Panc1 (cell line): Measurements from ENCODE around the gene DEXI. TPM values are rescaled to one million over a fixed set of nuclear protein-coding genes. Genes with fewer than 3 reads are reported as not detected.

Source experiments
- ATAC-seq: fragments of 200-7000 bp; cut with Tn5 transposase; 2 replicates; pipeline ENCODE4 v1.9.1; 2020; ENCODE audit warnings: mild to moderate bottlenecking, moderate library complexity
- BruUV-seq: library from RNA; stranded (reverse); fragments of 400-500 nt; replicated peaks from 2 replicates; lab custom pipeline; 2021; lab: Mats Ljungman, UMichigan
- CTCF ChIA-PET: fragments of 300-600 bp; sonication (Branson Sonifier 250); formaldehyde crosslinking; loops from one replicate; lab custom pipeline; 2022; ENCODE audit warnings: antibody characterized with exemption; lab: Charles Lee
- POLR2A ChIA-PET: fragments of 300-600 bp; sonication (Branson Sonifier 250); formaldehyde crosslinking; loops from one replicate; lab custom pipeline; 2022; ENCODE audit warnings: antibody characterized with exemption; lab: Charles Lee
- DNase-seq: peaks from one replicate; pipeline ENCODE4 v3.0.0-alpha.2; 2010; ENCODE audit warnings: low read depth, low spot score
- H3K27ac ChIP-seq: 2 replicates; pipeline ENCODE4 v1.5.1; 2011; ENCODE audit warnings: mild to moderate bottlenecking, low read length, inconsistent platforms
- H3K27me3 ChIP-seq: fragments of 200-500 bp; sonication (Bioruptor generic); 2 replicates; pipeline ENCODE4 v1.6.0; 2014; ENCODE audit warnings: low read length, inconsistent platforms; ENCODE audit not compliant: control insufficient read depth, insufficient read depth
- H3K36me3 ChIP-seq: fragments of 200-500 bp; sonication (Bioruptor generic); 2 replicates; pipeline ENCODE4 v1.5.1; 2014; ENCODE audit warnings: inconsistent platforms, mild to moderate bottlenecking, low read length, moderate library complexity; ENCODE audit not compliant: control insufficient read depth, insufficient read depth
- H3K4me1 ChIP-seq: 2 replicates; pipeline ENCODE4 v1.5.1; 2011; ENCODE audit warnings: inconsistent platforms, mild to moderate bottlenecking, low read length, moderate library complexity; ENCODE audit not compliant: control insufficient read depth, insufficient read depth
- H3K4me3 ChIP-seq, 2 experiments: 2 replicates each; pipeline ENCODE4 v1.5.1; 2011 to 2012; ENCODE audit warnings: low read depth in 2 of 2, low read length in 2 of 2, mild to moderate bottlenecking in 2 of 2, inconsistent platforms in 1 of 2, moderate library complexity in 1 of 2
- H3K9me3 ChIP-seq: fragments of 200-500 bp; sonication (Bioruptor generic); 2 replicates; pipeline ENCODE4 v1.5.1; 2014; ENCODE audit warnings: low read depth, mild to moderate bottlenecking, inconsistent platforms, low read length, moderate library complexity; ENCODE audit not compliant: control insufficient read depth, insufficient read depth
- CTCF ChIP-seq: fragments of 450-650 bp; IDR thresholded peaks from 2 replicates; pipeline ENCODE4 v1.5.1; 2017; ENCODE audit warnings: mild to moderate bottlenecking
- POLR2AphosphoS5 ChIP-seq: IDR thresholded peaks from 2 replicates; pipeline ENCODE4 v1.6.1; 2012; ENCODE audit warnings: mild to moderate bottlenecking, low read depth, low read length, moderate library complexity
- REST ChIP-seq, 2 experiments: IDR thresholded peaks; 2 replicates each; pipeline ENCODE4 v1.6.1; 2011 to 2012; ENCODE audit warnings: low read depth in 2 of 2, control low read depth in 1 of 2, low read length in 1 of 2, mild to moderate bottlenecking in 1 of 2, moderate library complexity in 1 of 2; ENCODE audit not compliant: insufficient read depth in 1 of 2
- SIN3A ChIP-seq: IDR thresholded peaks from 2 replicates; pipeline ENCODE4 v1.6.1; 2012; ENCODE audit warnings: low read depth, mild to moderate bottlenecking, low read length, moderate library complexity, borderline replicate concordance; ENCODE audit not compliant: insufficient read depth
- TCF7L2 ChIP-seq: IDR thresholded peaks from 2 replicates; pipeline ENCODE4 v1.6.1; 2011; ENCODE audit warnings: mild to moderate bottlenecking, low read depth, low read length, inconsistent platforms
- in situ Hi-C: cut with HindIII; loops from 2 replicates; pipeline ENCODE4 v1.10.0; 2016; ENCODE audit warnings: low sequenced_read_pairs, low pct_unique_long_range_greater_than_20kb
- intact Hi-C: fragments of 100-400 bp; cut with micrococcal nuclease; formaldehyde crosslinking; loops from one replicate; pipeline ENCODE4 v1.10.0; 2022; ENCODE audit not compliant: unreplicated experiment
- total RNA-seq: library from RNA; stranded (reverse); gene quantifications from one replicate; pipeline ENCODE4 v1.2.1, GENCODE V29; 2021; ENCODE audit not compliant: unreplicated experiment

Gene DEXI
- total RNA-seq, 1 experiment from 2014 or later: 32.2 TPM

GRCh38 chr16:10949424-10949970, 7.2 kb upstream of the DEXI start:
- ChIA-PET POLR2A (interaction anchor here (0.6 kb wide), 1 partner anchor 637 kb away, joined by 9 read pairs; the partner anchor contains the start of gene LITAF), CTCF (no interaction called here)
- peaks cover 34% of the 10 kb centered on the region for H3K4me1 ChIP-seq
- in situ Hi-C loops (no loop called here), intact Hi-C loops (no loop called here)
- no peaks in the 10 kb centered on the region; the same call in 1 of the 2 replicates for H3K36me3 ChIP-seq
- no peak for TF ChIP-seq POLR2AphosphoS5
- TF ChIP-seq CTCF: no peak
- TF ChIP-seq TCF7L2: no peak
- no peak for TF ChIP-seq REST (IDR thresholded peaks at IDR 0.05; ENCODE audit: insufficient read depth in 1 of 2, low read depth in 2 of 2, low read length in 1 of 2)
- TF ChIP-seq SIN3A: no peak
- BruUV-seq: no TSS peak
- H3K9me3 ChIP-seq: no peaks in the 10 kb centered on the region
- no peak for DNase-seq
- no peak overlapping the region for H3K4me3 ChIP-seq
- no peaks in the 10 kb centered on the region for H3K27me3 ChIP-seq
- peak; percentile 37; the same call in 1 of the 2 replicates for ATAC-seq
- H3K27ac ChIP-seq: no peak overlapping the region; the same call in 1 of the 2 replicates

GRCh38 chr16:10947211-10947787, 5.0 kb upstream of the DEXI start:
- H3K36me3 ChIP-seq: no peaks in the 10 kb centered on the region; the same call in 1 of the 2 replicates
- H3K4me1 ChIP-seq: peaks cover 46% of the 10 kb centered on the region
- ATAC-seq (no peak), DNase-seq (no peak)
- in situ Hi-C loops: no loop called here
- H3K9me3 ChIP-seq: no peaks in the 10 kb centered on the region
- ChIA-PET CTCF (interaction anchor here (0.6 kb wide), 1 partner anchor 15 kb away, joined by 3 read pairs; no protein-coding TSS in a partner anchor), POLR2A (no interaction called here)
- H3K4me3 ChIP-seq: no peak overlapping the region
- intact Hi-C loops: no loop called here
- TF ChIP-seq REST (IDR thresholded peaks at IDR 0.05; ENCODE audit: insufficient read depth in 1 of 2, low read depth in 2 of 2, low read length in 1 of 2) (no peak), SIN3A (no peak), TCF7L2 (no peak), CTCF (no peak), POLR2AphosphoS5 (no peak)
- H3K27me3 ChIP-seq: no peaks in the 10 kb centered on the region
- no peak overlapping the region for H3K27ac ChIP-seq
- no TSS peak for BruUV-seq
